LNCAP (cell line): Measurements from ENCODE around the gene THBS2.

ENCODE experiments used
- TF ChIP-seq, protein P1 (sequence below): fragments of 450-650 bp; IDR thresholded peaks from 2 replicates; pipeline ENCODE4 v1.5.1; 2017; ENCODE audit warnings: mild to moderate bottlenecking

Gene THBS2

DNA sequence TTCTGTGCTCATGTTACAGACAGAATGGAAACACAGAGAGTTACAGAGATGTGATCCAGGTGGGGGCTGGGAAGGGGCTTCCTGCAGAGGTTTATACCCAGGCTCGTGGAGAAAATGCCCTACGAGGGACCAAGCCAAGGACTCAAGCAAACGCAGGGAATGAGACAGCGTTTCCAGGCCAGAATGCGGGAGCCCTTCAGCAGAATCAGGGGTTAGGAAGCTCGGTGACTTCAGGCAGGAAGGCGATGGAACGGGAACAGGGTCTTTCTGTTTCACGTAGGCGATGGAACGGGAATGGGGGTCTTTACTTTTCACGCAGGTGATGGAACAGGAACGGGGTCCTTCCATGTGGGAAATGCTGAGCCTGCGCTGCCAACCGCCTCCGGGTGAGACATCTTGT, 82.6 kb downstream of the THBS2 start:
- TF ChIP-seq, protein P1, sequence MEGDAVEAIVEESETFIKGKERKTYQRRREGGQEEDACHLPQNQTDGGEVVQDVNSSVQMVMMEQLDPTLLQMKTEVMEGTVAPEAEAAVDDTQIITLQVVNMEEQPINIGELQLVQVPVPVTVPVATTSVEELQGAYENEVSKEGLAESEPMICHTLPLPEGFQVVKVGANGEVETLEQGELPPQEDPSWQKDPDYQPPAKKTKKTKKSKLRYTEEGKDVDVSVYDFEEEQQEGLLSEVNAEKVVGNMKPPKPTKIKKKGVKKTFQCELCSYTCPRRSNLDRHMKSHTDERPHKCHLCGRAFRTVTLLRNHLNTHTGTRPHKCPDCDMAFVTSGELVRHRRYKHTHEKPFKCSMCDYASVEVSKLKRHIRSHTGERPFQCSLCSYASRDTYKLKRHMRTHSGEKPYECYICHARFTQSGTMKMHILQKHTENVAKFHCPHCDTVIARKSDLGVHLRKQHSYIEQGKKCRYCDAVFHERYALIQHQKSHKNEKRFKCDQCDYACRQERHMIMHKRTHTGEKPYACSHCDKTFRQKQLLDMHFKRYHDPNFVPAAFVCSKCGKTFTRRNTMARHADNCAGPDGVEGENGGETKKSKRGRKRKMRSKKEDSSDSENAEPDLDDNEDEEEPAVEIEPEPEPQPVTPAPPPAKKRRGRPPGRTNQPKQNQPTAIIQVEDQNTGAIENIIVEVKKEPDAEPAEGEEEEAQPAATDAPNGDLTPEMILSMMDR, result no peak

DNA sequence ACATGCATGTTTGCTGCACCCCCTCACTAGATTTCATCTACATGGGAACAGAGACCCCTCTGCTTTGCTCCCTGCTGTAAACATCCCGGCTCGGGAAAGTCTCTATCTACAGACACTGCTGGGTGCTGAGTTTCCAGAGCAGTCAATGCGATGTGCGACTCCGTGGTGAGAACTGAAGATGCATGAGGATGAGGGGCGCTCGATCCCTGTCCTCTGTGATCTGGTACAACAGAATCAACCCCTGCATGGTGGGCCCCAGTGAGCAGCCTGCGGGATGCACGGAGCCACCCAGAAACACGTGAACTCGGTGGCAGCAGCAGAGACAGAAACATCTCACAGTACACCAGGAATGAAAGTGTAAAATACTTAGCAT, 83.1 kb downstream of the THBS2 start:
- TF ChIP-seq, protein P1, result no peak

DNA sequence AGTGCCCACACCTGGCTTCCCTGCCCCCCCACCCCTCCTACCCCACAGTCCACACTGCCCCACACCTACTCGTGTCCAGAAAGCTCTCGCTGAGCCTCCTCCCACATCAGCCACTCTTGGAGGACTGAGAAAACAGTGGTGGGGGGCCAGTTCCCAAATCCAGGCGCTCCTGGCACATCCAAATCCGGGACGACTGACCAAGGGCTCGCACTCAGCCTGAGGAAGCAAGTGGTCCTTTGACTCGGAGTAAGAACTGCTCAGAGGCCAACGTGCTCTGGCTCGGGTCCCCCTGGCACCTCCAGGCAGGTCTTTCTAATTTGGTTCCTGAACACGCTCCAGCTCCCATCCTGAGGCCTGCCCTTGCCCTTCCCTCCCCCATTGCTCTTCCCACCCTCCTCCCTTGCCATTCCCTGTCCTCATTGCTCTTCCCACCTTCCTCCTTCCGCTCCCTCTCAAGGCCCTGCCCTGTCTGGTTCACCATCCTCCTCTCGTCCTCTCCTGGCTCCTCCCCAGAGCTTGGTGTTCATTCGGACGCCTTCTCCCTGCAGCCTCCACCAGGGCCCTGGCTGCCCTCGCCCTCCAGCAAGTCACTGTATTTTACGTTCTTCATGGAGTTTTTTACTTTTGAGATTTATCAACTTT, 83.6 kb downstream of the THBS2 start:
- TF ChIP-seq, protein P1, result no peak

DNA sequence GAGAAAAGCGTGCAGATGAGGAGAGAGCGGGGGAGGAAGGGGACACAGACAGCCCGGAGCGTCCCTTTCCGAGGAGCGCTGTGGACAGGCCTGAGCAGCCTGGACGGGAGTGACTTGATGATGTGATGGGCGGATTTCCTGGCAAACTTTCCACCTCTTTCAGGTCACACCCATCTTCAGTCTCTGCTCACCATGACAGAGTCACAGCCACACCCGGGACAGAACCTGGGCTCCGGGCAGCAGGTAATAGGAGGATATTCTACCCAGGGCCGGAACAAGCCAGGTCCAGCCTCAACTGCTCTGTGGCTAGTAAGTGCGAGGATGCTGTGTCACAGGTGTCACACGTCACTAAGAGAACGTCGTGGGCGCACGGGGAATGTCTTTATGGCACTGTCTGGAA, 84.3 kb downstream of the THBS2 start:
- TF ChIP-seq, protein P1, result no peak

DNA sequence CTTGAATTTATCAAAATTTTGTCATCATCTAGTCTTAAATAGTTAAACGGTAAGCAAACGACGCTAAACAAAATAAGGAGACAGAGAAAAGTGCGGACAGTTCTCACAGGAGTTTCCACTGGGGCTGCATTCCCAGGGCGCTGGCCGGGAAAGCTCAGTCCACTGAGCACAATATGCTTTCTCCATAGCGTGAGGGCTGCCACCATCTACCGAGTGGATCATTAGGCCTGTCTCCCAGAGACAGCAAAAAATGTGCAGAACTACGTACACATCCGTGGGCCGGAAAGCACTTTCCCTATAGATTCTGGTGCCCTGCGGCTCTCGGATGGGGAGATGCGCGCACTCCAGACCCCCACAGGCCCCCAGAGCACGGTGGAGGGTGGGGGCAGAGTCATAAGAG, 84.9 kb downstream of the THBS2 start:
- TF ChIP-seq, protein P1, result no peak

DNA sequence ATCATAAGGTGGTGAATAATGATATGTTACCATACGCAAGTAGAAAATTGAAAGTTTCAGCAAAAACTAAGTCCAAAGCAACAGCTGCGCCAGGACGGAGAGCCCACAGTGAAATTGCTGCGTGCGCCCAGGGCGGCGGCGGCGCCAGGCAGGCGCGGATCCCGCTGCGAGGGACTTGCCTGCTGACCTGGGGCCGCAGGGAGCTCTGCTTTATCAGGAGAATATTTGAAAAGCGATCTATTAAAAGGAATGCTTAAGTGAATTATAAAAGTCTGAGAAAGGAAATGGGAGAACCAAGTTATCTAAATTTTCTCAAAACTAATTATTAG, 85.4 kb downstream of the THBS2 start:
- TF ChIP-seq, protein P1, result no peak

DNA sequence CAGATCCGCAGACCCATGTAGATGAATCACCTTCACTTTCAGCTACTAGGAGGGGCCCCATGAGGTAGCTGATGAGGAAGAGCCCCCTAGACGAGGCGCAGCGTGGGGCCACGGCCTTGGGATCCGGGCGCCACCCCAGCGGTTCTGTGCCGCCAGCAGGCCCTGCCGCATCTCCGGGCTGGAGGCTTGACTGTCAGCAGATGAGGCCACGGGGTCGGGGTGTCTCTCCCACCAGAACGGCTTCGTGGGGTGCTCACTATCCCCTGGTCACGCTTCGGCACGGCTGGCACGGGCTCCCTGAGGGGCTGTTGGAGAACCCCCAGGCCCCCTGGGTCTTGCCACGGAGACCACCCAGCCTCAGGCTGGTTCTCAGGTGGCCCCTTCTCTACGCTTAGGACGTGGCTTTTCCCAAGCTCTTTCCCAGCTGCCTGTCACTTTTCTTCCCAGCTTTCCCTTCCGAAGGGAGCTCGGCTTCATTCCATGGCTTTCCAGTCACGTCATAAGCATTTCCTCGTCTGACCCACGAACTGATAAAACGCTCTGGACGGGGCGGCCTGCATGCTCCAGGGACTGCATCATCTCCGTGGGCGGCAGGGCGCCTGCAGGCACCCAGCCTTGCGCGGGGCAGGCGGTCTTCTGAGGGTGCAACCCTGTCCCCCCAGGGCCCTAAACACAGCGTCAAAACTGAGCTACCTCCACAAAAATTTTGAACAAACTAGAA, 85.9 kb downstream of the THBS2 start:
- TF ChIP-seq, protein P1, result no peak
